HuH-7.5 (cell line): ENCODE results near the gene IGFBP4.

Experiments used
- DNase-seq: peaks from one replicate; pipeline ENCODE4 v3.0.0; 2011; ENCODE audit warnings: low spot score

Gene IGFBP4

GRCh38 chr17:40432864-40433528, 10.3 kb upstream of the IGFBP4 start:
- no peak for DNase-seq

DNA sequence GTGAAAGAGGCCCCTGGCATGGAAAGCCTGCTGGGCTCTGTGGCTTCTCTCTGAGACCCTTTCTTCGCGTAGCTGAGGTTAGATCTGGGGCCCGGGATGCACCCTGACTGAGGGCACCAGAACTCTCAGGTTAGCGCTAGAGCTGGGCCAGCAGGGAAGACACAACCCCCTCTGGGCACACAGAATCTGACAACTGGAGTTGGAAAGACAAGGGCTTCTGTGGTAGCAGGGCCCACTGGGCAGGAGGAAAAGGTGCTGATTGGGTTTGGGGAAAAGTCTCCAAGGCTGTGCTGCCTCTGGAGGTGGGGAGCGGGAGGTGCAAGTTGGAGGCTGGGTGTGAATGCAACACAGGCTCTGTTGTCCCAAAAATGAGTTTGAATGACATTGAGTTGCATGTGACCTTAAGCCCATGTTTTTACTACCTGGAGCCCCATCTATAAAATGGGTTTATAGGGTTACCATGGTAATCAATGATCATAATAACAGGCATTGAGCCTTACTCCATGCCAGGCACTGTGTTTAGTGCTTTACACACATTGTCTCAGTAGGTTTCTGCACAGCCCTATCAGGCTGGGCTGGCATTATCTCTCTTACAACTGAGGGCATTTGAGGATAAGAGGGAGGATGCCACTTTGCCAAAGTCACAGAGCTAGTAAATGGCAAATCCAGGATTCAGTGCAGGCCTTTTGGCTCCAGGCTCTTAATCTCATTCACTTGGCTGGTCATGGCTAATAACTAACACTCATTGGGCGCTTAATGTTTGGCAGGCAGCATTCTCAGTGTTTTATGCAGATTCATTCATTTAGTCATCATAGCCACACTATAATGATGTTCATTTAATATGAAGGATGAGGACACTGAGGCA, 9.5 kb upstream of the IGFBP4 start:
- no peak for DNase-seq

GRCh38 chr17:40436636-40437035, 6.6 kb upstream of the IGFBP4 start:
- DNase-seq: no peak

DNA sequence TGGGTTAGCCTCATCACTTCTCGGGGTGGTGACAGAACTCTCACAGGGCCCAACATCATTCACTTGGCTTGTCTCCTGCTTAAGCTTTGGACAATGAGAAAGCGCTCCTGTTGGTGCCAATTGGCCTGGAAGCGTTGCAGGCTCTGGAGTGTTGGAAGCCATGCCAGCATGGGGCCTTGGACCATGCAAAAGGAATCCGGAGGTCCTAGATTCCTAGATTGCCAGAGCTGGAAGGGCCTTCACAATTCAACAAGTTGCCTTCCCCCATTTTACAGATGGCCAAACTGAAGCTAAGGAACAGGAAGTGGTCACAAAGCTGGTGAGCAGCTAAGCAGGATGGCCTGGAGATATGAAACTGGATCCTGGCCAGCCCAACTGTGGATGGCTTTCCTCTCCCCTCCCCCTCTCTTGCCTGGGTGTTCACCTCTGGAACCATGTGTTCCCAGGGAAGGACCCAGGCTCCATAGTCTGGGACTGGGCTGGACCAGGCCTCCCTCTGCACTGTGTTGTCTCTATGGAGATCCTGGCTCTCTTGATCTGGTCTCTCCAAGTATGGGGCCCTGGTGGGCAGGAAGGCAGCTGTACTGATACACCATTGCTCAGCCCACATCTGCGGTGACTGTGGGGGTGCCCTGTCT, 6.0 kb upstream of the IGFBP4 start:
- no peak for DNase-seq

DNA sequence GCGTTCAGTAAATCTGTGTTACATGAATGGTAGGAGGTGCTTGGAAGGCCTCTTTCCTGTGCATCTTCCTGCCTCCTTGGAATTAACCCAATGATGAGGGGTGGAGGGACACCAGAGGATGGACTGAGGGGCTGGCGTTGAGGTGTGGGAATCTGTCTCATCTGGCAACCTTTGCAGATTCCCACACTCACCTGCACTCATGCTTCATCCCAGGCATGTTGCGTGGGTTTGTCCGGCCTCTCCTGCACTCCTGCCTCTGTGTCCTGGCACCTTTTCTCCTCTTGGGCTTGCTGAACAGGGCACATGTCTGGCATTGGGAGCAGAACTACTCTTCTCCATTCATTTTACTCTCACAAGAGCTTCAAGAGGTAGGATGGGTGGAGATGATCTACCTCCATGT, 3.1 kb upstream of the IGFBP4 start:
- DNase-seq: no peak

GRCh38 chr17:40442392-40443195, 656 bp upstream of the IGFBP4 start:
- DNase-seq: no peak

DNA sequence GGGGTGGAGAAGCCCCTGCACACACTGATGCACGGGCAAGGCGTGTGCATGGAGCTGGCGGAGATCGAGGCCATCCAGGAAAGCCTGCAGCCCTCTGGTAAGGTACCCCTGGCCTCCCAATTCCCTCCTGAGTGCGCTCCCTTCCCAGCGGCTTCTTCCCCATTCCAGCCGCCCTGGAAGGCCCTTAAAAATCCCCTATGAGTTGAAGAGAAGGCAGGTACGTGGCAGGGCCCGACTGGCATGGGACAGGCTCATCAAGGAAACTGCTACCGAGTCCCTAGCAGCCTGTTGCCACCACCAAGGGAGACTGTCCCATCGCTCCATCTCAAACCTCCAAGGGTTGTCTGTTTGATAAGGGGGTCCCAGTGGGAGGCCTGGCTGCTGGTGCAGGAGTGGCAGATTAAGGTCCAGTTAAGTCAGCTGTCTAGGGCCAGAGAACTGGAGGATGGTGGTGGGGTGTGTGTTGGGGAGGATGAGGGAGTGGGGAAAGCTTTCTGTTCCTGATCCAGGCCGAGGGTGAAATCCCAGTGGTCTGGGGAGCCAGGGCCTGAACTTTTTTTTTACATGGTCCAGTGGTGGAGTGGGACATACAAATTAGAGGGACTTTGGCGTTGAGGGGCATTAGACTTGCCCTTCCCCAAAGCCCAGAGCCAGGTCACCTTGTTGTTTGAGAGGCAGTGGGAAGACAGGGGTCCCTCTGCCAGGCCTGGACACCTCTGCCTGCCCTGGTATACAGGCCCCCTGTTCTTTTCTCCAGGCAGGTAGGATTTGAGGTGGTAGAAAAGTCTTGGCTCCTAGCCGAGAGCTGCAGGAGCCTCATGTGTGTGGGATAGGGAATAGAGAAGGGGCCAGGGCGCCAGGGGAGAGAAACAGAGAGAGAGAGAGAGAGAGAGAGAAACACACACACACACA, 994 bp downstream of the IGFBP4 start:
- no peak for DNase-seq

DNA sequence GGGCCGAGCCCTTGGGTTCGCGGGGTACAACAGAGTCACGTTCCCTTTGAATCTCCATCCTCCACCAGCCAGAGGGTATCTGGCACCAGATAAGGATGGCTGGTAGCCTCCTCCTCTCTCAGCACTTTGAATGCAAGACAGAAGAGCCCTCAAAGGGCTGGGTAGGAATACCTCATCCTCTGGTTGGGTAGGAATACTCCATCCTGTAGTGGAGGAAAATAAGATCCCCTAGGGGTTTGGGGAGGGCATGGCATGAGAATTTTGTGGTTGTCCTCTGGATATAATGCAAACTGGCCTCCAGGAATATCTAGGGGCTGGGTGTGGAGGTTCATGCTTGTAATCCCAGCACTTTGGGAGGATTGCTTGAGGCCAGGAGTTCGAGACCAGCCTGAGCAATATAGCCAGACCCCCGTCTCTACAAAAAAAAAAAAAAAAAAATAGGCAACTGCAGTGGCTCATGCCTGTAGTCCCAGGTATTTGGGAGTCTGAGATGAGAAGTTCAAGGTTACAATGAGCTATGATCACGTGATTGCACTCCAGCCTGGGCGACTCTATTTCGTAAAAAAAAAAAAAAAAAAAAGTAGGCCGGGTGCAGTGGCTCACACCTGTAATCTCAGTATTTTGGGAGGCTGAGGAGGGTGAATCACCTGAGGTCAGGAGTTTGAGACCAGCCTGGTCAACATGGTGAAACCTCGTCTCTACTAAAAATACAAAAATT, 2.7 kb downstream of the IGFBP4 start:
- no peak for DNase-seq

DNA sequence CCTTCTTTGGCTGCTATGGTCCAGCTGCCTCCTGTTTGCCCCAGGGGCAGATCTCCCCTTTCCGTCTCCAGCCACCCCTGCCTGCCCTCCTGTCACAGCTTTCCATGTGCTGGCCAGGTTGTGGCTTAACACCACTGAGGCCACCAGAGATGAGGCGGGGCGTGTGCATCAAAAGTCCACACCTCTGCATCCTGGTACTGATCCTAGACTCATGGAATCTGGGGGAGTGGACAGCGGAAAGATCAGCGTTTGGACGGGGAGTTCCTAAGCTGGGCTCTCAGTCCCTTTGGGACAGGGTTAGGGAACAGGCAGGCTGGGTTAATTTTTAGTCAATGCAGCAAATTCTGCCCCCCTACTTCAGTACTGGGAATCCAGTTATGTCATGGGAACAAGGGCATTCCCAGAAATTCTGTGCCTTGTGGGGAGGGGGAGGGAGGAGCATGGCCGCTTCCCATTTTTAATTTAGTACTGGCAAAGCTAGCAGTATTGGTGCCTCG, 3.9 kb downstream of the IGFBP4 start:
- DNase-seq: no peak

- no peak for DNase-seq
Measured at GRCh38 chr17:40447806-40448205, 4.6 kb downstream of the IGFBP4 start.

DNA sequence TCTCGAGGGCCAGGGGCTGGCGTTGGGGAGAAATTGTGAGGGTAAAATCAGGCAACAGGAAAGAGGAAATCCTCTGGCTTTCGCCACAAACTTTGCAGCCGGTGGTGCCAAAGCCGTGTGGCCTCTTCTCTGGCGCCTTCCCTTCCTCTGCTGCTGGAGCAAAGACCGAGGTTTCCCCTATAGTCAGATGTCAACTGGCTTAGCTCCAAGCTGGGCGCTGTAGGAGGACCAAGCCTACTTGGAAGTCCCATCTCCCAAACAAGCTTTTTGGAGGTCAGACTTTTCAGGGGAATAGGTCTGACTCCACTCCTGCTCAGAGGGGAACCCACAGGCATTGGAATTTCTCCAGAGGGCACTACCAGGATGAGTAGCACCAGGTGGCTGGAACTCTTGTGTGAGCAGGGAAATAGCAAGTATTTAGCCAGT, 5.0 kb downstream of the IGFBP4 start:
- no peak for DNase-seq

DNA sequence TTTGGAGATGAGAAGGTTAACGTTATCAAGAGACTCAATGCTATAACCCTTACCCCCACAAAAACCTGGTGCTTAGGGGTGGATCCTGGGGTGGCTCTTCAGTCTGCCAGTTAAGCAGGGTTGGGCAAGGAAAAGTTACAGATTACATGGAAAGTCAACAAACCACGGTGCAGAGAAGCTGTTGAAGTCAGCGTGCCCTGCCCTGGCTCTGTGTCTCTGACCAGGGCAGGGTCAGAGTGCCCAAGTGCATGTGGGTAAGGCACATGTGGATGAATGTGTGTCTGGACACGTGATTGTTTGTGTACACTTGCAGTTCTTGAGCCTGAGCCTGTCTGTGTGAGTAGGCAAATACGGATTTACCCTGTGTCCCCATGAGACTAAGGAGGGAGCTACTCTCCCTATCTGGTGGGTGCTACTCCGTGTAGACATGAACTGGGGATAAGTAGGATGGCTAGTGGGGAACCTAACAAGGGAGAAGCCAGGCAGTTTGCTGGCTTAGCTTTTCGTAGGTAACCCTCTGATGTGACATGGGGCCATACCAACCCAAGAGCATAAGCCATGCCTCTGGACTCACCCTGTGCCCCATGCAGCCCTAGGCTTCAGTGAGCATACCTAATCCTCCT, 5.5 kb downstream of the IGFBP4 start:
- peak; percentile 67 for DNase-seq

DNA sequence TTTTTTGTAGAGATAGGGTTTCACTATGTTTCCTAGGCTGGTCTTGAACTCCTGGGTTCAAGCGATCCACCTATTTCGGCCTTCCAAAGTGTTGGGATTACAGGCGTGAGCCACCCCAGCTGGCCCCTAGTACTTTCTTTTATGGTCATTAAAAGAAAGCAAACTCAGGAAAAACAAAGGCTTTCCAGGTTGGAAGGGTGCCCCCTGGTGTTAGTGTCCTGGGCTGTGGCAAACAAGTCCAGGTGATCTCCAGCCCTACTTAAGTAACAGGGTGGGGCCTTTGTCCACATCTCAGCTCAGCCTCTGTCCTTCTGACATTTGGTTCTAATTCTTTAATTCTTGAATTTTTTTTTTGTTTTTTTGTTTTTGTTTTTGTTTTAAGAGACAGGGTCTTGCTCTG, 6.9 kb downstream of the IGFBP4 start:
- peak; percentile 55 for DNase-seq

DNA sequence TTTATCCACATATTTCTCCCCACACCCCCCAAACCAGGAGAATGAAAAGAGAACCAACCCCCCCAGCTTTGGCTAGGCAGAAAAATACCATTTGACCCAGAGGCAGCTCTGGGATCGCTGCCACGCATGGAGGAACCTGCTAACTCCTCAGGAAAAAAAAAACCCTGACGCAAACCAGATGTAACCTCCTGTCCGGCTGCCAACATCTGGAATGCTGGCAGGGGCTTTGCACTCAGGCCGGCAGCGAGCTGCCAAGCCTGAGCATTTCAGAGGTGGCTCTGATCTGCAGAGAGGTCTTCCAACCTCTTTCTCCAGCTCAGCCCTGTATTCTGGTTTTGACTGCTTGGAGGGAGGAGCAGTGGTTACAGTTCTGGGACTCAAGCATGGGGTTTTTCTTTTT, 8.2 kb downstream of the IGFBP4 start:
- no peak for DNase-seq

DNA sequence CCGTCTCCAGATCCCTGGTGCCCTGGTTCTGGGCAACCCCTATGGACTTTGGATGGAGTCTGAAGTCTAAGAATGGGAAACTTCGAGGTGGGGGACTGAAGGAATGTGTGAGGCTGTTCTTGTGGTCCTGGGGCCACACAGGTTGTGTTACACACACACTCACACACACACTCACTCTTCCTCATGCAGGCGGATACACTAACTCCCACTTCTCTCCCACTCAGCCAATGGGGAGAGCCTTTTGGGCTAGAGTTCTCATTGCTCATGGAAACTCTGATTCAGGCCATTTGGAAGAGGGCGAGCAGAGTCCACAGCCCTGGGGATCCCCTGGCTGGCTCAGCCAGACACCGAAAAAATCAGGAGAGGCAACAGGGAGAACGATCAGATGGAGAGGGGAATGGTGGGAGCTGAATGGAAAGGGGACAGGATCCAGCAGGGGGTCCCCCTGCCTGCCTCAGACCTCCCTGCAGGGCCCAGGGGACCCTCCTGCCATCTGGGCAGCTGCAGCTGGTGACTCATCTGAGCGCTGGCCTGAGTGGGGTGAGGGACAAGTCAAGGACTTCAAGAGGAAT, 9.1 kb downstream of the IGFBP4 start:
- no peak for DNase-seq

DNA sequence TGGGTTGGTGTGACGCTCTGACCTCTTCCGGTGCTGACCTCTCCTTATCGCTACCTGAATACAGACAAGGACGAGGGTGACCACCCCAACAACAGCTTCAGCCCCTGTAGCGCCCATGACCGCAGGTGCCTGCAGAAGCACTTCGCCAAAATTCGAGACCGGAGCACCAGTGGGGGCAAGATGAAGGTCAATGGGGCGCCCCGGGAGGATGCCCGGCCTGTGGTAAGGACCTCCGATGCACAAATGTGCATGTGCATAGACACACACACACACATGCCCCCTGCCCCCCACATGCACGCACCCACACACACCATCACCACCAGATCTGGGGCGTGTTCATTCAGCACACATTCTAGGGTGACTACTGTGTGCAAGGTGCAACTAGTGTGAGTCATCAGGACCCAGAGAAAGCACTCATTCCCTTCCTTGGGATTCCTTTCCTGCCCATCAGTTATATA, 9.7 kb downstream of the IGFBP4 start:
- no peak for DNase-seq

DNA sequence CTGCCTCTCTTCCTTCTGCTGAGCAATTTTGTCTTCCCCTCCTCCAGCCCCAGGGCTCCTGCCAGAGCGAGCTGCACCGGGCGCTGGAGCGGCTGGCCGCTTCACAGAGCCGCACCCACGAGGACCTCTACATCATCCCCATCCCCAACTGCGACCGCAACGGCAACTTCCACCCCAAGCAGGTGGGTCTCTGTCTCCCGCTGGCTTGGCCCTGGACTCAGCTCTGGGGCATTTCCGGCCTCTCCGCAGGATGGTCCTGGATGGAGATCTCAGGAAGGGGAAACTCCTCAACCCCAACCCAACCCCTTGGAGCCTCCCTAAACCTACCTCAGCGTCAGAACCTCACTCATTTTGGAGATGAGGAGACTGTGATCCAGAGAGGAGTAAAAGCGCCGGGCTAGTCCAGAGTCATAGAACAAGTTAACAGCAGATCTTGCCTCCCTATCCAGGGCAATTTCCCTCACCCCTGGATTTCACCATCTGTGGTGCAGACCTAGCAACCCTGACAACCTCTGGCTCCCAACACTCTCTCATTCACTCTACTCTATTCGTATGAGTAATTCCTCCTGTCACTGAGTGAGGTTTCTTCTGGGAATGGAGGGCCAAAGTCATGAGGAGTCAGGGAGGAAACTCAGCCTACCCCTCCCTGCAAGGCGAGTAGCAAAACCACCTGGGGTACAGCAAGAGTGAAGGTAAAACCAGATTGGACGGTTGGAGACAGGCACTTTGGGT, 10.8 kb downstream of the IGFBP4 start:
- DNase-seq: no peak

DNA sequence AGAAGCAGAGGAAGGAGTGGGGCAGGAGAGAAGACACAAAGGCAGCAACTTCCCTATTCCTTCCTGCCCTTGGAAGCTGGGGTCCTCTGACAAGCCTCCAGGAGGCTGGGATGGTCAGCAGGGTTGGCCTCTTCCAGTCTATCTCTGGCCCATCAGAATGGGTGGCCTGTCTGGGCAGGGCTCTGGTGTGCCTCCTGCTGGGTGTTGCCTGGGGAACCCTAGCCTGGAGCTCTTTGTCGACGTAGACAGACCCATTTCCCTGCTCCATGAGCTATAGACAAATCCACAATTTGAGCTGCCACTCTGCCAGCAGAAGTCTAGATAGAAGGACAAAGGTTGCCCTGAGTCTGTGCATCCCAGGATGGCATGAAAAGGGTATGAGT, 11.4 kb downstream of the IGFBP4 start:
- DNase-seq: no peak
